HUES6 (cell line): Measurements from ENCODE around the gene TMEM87A.

Experiments
- H3K27ac ChIP-seq: 2 replicates; pipeline ENCODE4 v1.7.0; 2013; ENCODE audit warnings: low read depth, mild to moderate bottlenecking, low read length, inconsistent platforms
- H3K27me3 ChIP-seq: 2 replicates; pipeline ENCODE4 v1.6.1; 2013; ENCODE audit warnings: low read length; ENCODE audit not compliant: control insufficient read depth, insufficient read depth
- H3K36me3 ChIP-seq: 2 replicates; pipeline ENCODE4 v1.6.1; 2013; ENCODE audit warnings: low read length; ENCODE audit not compliant: control insufficient read depth, insufficient read depth
- H3K4me1 ChIP-seq: 2 replicates; pipeline ENCODE4 v1.6.1; 2013; ENCODE audit warnings: low read length; ENCODE audit not compliant: control insufficient read depth, insufficient read depth
- H3K4me3 ChIP-seq: 2 replicates; pipeline ENCODE4 v1.5.1; 2013; ENCODE audit warnings: low read depth, low read length
- H3K9ac ChIP-seq: one replicate; pipeline ENCODE4 v1.6.1; 2013; ENCODE audit warnings: mild to moderate bottlenecking, low read length
- H3K9me3 ChIP-seq: 2 replicates; pipeline ENCODE4 v1.6.1; 2013; ENCODE audit warnings: low read depth, low read length; ENCODE audit not compliant: control insufficient read depth, insufficient read depth

The TMEM87A gene

GRCh38 chr15:42226648-42227047, 46.6 kb downstream of the TMEM87A start:
- H3K4me3 ChIP-seq: no peak overlapping the region
- peaks cover 84% of the 10 kb centered on the region for H3K36me3 ChIP-seq
- no peak overlapping the region for H3K9ac ChIP-seq
- H3K9me3 ChIP-seq: no peaks in the 10 kb centered on the region
- no peak overlapping the region for H3K27ac ChIP-seq
- no peaks in the 10 kb centered on the region for H3K27me3 ChIP-seq
- no peaks in the 10 kb centered on the region for H3K4me1 ChIP-seq

- Histone ChIP-seq H3K9me3 (no peaks in the 10 kb centered on the region), H3K4me3 (no peak overlapping the region), H3K27ac (no peak overlapping the region), H3K4me1 (no peaks in the 10 kb centered on the region), H3K27me3 (no peaks in the 10 kb centered on the region), H3K36me3 (peaks cover 71% of the 10 kb centered on the region), H3K9ac (no peak overlapping the region)
Measured at GRCh38 chr15:42220216-42220615, 53.0 kb downstream of the TMEM87A start.

DNA sequence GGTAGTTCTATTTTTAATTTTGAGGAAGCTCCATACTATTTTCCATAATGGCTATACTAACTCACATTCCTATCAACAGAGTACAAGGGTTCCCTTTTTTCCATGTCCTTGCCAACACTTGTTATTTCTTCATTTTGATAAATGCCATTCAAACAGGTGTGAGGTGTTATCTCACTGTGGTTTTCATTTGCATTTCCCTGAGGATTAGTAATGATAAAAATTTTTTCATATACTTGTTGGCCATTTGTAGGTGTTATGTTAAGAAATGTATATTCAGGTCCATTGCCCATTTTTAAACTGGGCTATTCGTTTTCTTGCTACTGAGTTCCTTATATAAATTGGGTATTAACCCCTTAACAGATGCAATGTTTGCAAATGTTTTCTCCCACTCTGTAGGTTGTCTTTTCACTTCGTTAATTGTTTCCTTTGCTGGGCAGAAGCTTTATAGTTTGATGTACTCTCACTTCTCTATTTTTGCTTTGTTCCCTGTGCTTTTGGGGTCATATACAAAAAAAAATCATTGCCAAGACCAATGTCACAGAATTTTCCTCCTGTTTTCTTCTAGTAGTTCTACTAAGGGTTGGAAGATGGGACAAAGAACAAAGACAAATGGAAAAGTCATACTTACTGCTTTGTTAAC, 54.2 kb downstream of the TMEM87A start:
- Histone ChIP-seq H3K27me3 (no peaks in the 10 kb centered on the region), H3K4me1 (no peaks in the 10 kb centered on the region), H3K36me3 (peaks cover 66% of the 10 kb centered on the region), H3K4me3 (no peak overlapping the region), H3K9ac (no peak overlapping the region), H3K9me3 (no peaks in the 10 kb centered on the region), H3K27ac (no peak overlapping the region)

DNA sequence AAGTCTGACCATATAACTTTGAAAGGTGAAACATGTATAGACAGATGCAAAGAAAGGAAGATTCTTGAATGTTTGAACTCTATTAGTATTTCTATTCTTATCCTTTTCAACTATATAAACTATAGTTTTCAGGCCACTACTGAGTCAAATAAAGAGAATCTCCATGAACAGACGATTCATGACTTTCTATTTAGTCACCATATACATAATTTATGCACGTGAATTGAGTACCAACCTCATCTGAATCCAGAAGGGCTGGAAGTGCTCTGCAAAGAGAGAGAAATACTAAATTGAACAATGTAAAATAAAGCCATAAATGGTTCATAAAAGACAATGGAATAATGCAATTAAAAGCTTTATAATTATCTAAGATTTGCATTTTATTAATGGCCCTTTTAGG, 55.7 kb downstream of the TMEM87A start:
- Histone ChIP-seq H3K36me3 (peaks cover 57% of the 10 kb centered on the region), H3K4me1 (no peaks in the 10 kb centered on the region)

GRCh38 chr15:42215913-42216829, 57.1 kb downstream of the TMEM87A start:
- Histone ChIP-seq H3K27ac (no peak overlapping the region), H3K36me3 (peaks cover 65% of the 10 kb centered on the region), H3K9me3 (no peaks in the 10 kb centered on the region), H3K4me1 (no peaks in the 10 kb centered on the region), H3K9ac (no peak overlapping the region), H3K27me3 (no peaks in the 10 kb centered on the region), H3K4me3 (no peak overlapping the region)

More for the DNA sequence above, 55.7 kb downstream of the TMEM87A start:
- no peaks in the 10 kb centered on the region for H3K27me3 ChIP-seq
- H3K4me3 ChIP-seq: no peak overlapping the region
- H3K9me3 ChIP-seq: no peaks in the 10 kb centered on the region
- H3K27ac ChIP-seq: no peak overlapping the region
- no peak overlapping the region for H3K9ac ChIP-seq

DNA sequence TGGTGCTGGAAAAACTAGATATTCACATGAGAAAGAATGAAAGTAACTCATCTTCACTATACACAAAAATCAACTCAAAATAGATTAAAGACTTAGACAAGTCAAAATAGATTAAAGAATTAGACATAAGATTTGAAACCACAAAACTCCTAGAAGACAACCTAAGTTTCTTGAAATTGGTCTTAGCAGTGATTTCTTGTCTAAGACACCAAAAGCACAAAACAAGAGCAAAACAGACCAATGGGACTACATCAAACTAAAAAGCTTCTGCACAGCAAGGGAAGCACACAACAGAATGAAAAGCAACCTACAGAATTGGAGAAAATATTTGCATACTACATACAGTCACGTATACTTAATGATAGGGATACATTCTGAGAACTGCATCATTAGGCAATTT, 58.6 kb downstream of the TMEM87A start:
- Histone ChIP-seq H3K36me3 (peaks cover 64% of the 10 kb centered on the region), H3K4me1 (no peaks in the 10 kb centered on the region), H3K9ac (no peak overlapping the region), H3K27me3 (no peaks in the 10 kb centered on the region), H3K9me3 (no peaks in the 10 kb centered on the region), H3K27ac (no peak overlapping the region), H3K4me3 (no peak overlapping the region)

DNA sequence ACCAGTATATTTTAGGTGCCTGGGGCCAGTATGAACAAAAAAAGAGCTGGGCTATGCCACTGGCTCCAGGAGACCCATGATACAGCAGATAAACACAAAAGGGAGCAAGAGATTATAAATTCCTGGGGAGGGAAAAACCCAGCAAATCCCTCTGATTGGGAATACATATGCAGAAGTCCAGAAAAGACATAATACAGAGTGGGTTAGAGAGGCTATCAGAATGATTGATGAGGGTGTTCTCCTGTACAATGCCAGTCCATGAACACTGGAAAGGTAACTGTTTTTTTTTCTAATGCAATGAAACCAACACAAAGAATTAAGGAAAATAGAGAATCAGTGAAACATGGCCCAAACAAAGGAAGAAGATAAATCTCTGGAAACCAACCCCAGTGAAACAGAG, 59.7 kb downstream of the TMEM87A start:
- no peak overlapping the region for H3K27ac ChIP-seq
- H3K4me1 ChIP-seq: no peaks in the 10 kb centered on the region; the same call in 1 of the 2 replicates
- H3K27me3 ChIP-seq: no peaks in the 10 kb centered on the region
- no peak overlapping the region for H3K4me3 ChIP-seq
- H3K9ac ChIP-seq: no peak overlapping the region
- H3K36me3 ChIP-seq: peaks cover 56% of the 10 kb centered on the region
- no peaks in the 10 kb centered on the region for H3K9me3 ChIP-seq

DNA sequence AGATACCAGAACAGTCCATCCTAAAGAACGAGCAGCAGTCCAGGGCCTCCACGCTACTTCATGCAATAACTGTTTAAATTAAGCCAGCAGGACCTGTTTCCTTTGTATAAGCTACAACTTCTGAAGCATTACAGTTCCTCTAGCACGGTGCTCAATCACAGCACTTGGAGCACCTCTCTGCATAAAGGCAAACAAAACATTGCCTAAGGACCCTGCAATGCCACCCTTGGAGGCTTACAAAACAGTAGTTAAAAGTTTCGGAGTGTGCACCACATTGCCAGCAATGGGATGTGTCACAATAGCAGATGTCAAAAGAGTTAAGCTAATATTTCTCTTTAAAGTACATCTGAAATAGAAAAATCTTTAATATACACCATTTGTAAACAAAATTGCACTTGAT, 62.5 kb downstream of the TMEM87A start:
- H3K36me3 ChIP-seq: peaks cover 27% of the 10 kb centered on the region
- no peak overlapping the region for H3K27ac ChIP-seq
- peaks cover 7% of the 10 kb centered on the region; the same call in 1 of the 2 replicates for H3K4me1 ChIP-seq
- no peaks in the 10 kb centered on the region for H3K9me3 ChIP-seq
- no peak overlapping the region for H3K9ac ChIP-seq
- no peaks in the 10 kb centered on the region for H3K27me3 ChIP-seq
- H3K4me3 ChIP-seq: no peak overlapping the region

GRCh38 chr15:42207674-42208579, 65.3 kb downstream of the TMEM87A start, which contains the start of gene VPS39:
VPS39 (minus strand) TSS chr15:42208304; CDS start chr15:42208153, 151 bp downstream.
- H3K36me3 ChIP-seq: peaks cover 19% of the 10 kb centered on the region
- peak within 1 kb of the TSS; percentile 92 for H3K4me3 ChIP-seq
- H3K27me3 ChIP-seq: no peaks in the 10 kb centered on the region
- peak within 1 kb of the TSS; percentile 61 for H3K27ac ChIP-seq
- H3K4me1 ChIP-seq: peaks cover 7% of the 10 kb centered on the region; the same call in 1 of the 2 replicates
- H3K9me3 ChIP-seq: no peaks in the 10 kb centered on the region
- H3K9ac ChIP-seq: peak within 1 kb of the TSS; percentile 87

GRCh38 chr15:42206406-42206805, 66.8 kb downstream of the TMEM87A start:
- no peak overlapping the region for H3K4me3 ChIP-seq
- H3K36me3 ChIP-seq: peaks cover 13% of the 10 kb centered on the region
- no peak overlapping the region for H3K9ac ChIP-seq
- H3K27ac ChIP-seq: no peak overlapping the region
- no peaks in the 10 kb centered on the region for H3K9me3 ChIP-seq
- H3K27me3 ChIP-seq: no peaks in the 10 kb centered on the region
- peaks cover 7% of the 10 kb centered on the region; the same call in 1 of the 2 replicates for H3K4me1 ChIP-seq
